ENCODE results near the gene DDIAS.
"Not testable (repeated sequence)": the region's sequence is repeated elsewhere in the genome, so short reads cannot be mapped to it uniquely, and the experiment has no call there.

The DDIAS gene

DNA sequence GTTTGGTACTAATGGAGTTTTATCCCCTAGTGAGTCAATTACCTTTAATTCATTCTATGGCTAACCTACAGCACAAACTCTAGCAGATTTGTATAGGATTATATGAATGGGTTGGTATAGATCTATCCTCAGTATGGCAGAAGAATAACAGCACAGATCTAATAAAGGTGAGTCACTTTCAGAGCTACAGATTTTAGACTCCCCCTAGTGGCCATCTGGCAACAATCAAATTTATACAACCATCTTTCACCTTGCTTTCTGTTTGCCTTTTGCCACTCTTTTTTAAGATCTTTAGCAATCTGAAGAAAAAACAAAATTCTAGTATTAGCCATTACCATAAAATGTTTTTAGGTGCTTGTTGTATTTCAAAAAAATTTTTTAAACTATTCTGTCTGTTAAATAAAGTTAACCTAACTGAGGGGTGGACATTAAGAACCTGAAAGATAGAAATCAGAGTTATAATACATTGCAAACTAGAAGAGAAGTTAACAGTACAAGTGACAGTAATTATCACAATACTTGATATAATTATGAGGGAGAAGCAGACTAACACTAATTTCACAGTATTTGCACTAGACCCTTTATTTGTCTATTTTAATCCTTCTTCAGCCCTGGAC is 25.8 kb downstream of the DDIAS start:
- peak in 1 of 2 donors; percentile 39 for DNase-seq (ENCODE audit: low read depth in 2 of 2)

DNA sequence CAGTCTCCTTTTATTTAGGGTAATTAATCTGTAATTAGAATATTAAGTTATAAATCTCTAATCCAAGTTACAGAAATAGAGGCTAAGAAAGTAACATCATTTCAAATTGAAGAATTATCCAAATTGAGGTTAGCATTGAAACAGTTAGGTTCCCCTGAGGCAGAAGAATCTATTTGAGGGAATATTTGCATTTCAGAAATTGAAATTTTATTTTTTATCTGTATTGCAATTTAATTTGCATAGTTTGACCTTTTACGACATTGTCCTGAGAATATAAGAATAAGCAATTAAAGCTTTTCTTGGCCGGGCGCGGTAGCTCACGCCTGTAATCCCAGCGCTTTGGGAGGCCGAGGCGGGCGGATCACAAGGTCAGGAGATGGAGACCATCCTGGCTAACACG is 27.6 kb downstream of the DDIAS start:
- no peak for DNase-seq (ENCODE audit: low read depth in 2 of 2)

DNA sequence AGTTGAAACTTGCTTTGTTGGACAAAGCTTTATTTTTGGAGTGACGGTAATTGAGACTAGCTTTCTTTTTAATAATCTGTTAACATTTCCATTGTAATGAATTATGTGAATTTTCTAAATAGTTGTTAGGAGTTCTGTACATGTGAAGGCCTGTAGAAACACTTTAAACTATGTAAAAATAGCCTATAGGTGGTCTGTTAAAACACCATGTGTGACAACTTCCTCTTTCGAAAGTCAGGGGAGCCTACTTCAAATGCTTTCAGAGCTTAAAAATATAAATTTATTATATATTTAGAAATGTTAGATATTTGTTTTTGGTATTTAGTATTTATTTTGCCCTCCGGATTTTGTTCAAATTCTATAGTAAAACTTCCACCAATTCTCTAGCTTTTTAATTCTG is 28.7 kb downstream of the DDIAS start:
- DNase-seq (ENCODE audit: low read depth in 2 of 2) = no peak

DNA sequence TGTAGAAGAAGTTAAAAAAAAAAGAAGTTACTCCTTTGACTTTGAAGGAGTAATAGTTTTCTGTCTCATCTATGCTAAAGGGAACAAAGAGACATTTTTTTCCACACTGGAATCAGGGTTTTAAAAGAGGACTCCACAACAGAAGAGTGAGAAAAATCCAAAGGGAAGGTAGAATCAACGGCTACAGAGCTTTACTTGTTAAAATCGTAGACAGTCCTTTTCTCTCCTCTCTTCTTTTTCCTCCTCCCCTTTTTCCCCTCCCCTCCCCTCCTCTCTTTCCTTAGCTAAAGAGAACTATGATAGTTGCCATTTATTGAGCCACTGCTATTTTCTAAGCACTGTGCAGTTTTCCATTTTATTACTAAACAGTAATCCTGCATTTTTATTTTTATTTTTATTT is 29.2 kb downstream of the DDIAS start:
- no peak for DNase-seq (ENCODE audit: low read depth in 2 of 2)

DNA sequence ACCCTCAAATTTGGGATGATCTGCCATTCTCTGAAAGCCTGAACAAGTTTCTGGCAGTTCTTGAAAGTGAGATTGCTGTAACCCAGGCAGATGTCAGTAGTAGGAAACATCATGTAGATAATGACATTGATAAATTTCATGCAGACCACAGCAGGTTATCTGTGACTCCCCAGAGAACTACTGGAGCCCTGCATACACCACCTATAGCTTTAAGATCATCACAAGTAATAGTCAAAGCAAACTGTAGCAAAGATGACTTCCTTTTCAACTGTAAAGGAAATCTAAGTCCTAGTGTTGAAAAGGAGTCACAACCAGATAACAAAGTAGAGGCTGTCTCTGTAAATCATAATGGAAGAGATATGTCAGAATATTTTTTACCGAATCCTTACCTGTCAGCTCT is 31.0 kb downstream of the DDIAS start:
- no peak for DNase-seq (ENCODE audit: low read depth in 2 of 2)

DNA sequence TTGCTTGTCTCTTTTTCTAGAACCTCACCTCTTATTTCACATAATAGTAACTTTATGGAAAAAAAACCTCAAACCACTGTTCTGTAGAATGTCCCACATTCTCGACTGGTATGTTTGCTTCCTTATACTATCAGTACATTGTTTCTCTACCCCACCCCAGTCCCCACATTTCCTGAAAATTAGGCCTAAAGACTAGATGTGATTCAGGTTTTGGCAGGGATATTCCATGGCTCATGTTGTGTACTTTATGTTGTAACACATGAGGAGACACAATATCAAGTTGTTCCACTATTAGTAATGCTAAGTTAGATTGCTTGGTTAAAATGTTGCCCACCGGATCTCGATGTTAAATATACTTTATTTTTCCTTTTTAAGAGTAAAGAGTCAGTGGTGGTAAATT is 34.7 kb downstream of the DDIAS start:
- no peak for DNase-seq (ENCODE audit: low read depth in 2 of 2)

DNA sequence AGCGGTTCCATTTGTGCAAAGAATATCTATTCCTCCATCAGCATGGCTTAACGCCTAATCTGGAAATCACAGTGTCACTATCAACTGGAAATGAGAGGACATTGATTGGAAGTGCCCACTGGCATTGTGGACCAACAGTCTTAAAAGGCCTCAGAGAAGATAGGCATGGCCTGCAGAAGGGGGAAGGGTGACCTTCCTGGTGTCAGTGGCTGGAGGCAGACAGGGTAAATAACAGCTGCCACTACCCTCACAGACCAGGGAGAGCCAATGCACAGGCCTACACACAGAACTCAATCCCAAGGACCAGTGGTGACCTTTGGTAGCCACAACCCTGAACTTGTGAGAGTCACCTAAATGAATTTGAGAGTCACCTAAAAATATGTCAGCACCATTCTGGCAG is 36.0 kb downstream of the DDIAS start:
- no peak for DNase-seq (ENCODE audit: low read depth in 2 of 2)

DNA sequence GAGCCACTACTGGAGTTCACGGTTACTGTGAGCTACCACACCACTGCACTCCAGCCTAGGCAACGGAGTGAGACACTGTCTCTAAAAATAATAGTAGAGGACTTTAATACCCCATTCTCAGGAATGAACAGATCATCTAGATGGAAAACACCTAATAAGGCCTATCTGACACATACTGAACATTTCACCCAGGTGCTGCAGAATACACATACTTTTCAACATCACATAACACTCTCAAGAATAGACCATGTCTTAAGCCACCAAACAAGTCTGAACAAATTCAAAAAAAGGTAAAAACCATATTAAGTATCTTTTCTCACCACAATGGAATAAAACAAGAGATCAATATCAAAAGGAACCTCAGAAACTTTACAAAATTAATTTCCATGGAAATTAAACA is 37.9 kb downstream of the DDIAS start:
- no peak for DNase-seq (ENCODE audit: low read depth in 2 of 2)

DNA sequence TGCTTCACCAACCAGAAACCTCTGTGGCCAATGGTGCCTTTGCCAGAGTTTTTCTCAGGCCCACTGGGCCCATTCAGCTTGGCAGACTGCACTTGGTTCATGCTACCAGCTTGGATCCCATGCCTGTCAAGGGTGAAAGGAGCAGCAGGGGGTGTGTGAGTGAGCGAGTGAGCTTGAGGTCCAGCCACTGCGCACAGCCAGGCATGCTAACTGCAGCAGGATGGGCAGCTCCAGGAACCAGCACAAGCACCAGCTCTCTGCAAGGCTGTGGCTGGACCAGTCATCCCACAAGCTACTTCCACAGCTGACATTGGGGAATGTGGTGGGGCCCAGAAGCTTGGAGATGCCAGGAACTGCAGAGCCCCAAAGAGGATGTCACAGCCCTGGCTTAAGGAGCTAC is 40.8 kb downstream of the DDIAS start:
- no peak for DNase-seq (ENCODE audit: low read depth in 2 of 2)

DNA sequence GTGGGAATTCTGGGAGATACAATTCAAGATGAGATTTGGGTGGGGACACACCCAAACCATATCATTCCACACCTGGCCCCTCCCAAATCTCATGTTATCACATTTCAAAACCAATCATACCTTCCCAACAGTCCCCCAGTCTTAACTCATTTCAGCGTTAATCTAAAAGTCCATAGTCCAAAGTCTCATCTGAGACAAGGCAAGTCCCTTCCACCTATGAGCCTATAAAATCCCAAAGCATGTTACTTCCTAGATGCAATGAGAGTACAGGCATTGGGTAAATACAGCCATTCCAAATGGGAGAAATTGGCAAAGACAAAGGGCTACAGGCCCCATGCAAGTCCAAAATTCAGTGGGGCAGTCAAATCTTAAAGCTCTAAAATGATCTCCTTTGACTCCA is 41.9 kb downstream of the DDIAS start:
- DNase-seq (ENCODE audit: low read depth in 2 of 2) = not testable (repeated sequence)

DNA sequence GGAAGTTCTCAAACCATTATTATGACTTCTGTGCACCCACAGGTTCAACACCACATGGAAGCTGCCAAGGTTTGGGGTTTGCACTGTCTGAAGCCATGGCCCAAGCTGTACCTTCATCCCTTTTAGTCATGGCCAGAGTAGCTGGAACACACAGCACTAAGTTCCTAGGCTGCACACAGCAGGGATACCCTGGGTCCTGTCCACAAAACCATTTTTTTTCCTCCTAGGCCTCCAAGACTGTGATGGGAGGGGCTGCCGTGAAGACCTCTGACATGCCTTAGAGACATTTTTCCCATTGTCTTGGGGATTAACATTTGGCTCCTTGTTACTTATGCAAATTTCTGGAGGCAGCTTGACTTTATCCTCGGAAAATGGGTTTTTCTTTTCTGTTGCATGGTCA is 42.7 kb downstream of the DDIAS start:
- DNase-seq (ENCODE audit: low read depth in 2 of 2) = no peak

DNA sequence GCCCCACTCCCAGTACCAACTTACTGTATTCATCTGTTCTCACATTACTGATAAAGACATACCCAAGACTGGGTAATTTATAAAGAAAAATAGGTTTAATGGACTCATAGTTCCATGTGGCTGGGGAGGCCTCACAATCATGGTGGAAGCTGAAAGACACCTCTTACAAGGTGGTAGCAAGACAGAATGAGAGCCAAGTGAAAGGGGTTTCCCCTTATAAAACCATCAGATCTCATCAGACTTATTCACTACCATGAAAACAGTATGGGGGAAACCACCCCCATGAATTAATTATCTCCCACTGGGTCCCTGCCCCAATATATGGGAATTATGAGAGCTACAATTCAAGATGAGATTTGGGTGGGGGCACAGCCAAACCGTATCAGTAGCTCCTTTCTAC is 43.5 kb downstream of the DDIAS start:
- not testable (repeated sequence) for DNase-seq (ENCODE audit: low read depth in 2 of 2)

DNA sequence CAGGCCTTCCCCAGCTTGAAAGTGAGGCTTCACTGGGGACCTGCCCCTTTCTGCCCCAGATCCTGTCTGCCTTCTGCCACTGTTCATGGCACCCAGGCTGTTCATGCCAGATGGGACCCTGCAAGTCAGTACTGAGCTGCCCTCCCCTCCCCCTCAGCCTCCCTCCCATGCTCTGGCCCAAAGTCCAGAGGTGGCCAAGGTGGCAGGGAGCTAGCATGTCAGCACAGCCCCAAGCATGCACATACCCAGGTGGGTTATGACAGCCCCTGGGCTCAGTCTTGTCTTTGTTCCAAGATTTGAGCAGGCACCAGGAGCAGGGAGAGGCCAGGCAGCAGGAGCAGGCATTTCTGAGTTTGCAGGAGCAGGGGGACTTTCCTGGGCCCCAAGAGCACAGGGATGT is 44.1 kb downstream of the DDIAS start:
- no peak for DNase-seq (ENCODE audit: low read depth in 2 of 2)

DNA sequence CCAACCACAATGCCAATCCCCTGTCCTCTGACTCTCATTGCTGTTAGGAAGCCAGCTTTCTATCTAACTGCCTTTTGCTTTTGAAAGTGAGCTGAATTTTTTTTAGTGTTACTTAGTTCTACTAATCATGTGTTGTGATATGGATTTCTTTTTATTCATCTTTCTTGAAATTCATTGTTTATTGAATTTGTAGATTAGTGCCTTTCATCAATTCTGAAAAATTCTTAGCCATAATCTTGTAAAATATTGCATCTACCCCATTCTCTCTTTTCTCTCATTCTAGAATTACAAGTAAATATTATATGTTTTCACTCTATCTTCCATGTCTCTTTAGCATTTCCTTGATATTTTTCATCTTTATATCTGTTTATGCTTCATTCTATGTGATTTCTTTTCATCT is 47.8 kb downstream of the DDIAS start:
- DNase-seq (ENCODE audit: low read depth in 2 of 2) = no peak

DNA sequence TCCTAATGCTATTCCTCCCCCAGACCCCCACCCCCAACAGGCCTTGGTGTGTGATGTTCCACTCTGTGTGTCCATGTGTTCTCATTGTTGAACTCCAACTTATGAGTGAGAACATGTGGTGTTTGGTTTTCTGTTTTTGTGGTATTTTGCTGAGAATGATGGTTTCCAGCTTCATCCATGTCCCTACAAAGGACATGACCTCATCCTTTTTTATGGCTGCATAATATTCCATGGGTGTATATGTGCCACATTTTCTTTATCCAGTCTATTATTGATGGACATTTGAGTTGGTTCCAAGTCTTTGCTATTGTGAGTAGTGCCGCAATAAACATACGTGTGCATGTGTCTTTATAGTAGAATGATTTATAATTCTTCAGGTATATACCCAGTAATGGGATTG is 49.0 kb downstream of the DDIAS start:
- not testable (repeated sequence) for DNase-seq (ENCODE audit: low read depth in 2 of 2)

DNA sequence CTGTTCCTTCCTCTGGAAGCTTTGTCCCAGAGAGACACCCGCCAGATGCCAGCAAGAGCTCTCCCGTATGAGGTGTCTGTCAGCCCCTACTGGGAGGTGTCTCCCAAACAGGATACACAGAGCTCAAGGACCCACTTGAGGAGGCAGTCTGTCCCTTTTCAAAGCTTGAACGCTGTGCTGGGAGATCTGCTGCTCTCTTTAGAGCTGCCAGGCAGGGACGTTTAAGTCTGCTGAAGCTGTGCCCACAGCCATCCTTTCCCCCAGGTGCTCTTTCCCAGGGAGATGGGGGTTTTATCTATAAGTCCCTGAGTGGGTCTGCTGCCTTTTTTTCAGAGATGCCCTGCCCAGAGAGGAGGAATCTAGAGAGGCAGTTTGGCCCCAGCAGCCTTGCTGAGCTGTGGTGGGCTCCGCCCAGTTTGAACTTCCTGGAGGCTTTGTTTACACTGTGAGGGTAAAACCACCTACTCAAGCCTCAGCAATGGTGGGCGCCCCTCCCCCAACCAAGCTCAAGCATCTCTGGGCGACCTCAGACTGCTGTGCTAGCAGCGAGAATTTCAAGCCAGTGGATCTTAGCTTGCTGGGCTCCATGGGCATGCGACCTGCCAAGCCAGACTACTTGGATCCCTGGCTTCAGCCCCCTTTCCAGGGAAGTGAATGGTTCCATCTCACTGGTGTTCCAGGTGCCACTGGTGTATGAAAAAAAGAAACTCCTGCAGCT is 54.4 kb downstream of the DDIAS start:
- not testable (repeated sequence) for DNase-seq (ENCODE audit: low read depth in 2 of 2)

DNA sequence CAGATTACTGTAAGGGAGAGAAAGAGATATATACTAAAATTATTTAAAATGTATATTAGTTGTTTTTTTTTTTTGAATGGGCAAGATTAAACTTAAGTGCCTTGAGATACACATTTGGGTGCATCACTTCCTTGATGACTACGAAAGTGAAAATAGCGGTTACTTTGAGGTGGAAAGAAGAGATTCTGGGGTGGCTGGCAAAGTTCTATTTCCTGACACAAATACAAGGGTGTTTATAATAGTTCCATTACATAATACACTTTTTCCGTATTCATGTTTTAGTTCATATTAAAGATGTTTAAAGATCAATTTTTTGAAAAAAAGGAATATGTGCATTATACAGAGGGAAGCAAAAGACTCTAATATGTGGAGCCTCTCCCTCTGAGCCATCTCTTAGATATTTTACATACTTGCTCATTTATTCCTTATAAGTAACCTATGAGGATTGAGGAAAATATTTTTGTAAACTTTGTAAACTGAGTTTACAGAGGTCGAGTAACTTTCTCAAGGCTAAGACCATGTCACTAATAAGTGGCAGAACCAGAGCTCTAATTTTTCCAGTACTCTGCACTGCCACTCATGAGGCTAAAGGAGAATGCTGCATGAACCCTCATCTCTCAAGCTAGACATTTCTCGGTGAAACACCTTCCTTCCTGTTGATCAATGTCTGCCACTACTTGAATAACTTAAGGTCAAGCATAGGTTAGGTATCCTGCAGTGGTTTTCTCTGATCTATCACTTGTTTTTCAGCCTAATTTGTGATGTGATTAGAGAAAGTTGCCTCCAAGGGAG is 58.6 kb downstream of the DDIAS start:
- no peak for DNase-seq (ENCODE audit: low read depth in 2 of 2)

DNA sequence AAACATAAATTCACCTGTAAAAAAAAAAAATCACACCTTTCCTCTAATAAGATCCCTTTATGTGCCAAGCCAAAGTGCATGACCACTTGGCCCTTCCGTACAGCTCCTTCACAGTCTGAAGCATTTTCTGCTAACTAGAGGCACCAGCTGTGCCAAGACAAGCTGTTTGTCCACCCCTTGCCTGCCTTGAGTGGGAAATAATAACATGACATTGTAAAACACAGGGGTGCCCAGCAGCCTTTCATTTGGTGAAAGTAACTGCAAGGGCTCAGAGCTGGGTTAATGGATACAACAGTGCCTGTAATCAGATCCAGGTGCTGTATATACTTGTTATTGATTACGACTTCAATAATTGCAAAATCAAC is 59.2 kb downstream of the DDIAS start:
- no peak for DNase-seq (ENCODE audit: low read depth in 2 of 2)

DNA sequence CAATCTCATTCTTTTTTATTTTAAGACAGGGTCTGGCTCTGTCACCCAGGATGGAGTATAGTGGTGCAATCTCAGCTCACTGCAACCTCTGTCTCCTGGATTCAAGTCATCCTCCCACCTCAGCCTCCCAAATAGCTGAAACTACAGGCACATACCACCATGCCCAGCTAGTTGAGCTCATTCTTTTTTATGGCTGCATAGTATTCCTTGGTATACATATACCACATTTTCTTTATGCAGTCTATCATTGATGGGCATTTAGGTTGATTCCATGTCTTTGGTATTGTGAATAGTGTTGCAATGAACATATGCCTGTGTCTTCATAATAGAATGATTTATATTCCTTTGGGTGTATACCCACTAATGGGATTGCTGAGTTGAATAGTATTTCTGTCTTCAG is 60.5 kb downstream of the DDIAS start:
- DNase-seq (ENCODE audit: low read depth in 2 of 2) = not testable (repeated sequence)

DNA sequence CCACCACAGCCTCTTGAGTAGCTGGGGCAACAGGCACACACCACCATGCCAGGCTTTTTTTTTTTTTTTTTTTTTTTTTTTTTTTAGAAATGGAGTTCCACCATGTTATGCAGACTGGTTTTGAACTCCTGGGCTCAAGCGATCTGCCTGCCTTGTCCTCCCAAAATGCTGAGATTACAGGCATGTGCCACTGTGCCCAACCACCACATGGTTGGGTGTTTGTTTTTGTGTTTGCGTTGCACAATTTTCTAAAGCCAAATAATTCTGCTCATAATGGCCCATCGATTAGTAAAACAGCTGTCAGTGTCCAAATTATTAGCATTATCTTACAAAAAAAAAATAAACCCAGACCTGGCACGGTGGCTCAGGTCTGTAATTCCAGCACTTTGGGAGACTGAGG is 65.8 kb downstream of the DDIAS start:
- DNase-seq (ENCODE audit: low read depth in 2 of 2) = no peak

DNA sequence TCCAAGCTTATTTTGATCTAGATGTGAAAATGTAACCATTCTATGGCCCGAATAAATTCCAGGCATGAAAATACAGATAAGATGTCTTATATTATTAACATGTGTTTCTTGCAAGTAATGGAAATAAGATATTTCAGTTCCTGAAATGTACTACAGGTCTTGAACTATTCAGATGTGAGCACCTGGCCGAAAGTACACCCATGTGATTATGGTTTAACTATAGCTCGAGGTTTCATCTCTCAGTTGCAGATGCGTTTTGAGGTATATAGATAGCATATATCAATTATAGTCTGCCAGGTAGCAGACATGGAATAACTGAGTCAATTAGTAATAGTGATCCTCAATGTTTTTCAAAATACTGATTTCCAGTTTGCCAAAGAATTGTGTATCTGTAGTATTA is 68.3 kb downstream of the DDIAS start:
- DNase-seq (ENCODE audit: low read depth in 2 of 2) = no peak

DNA sequence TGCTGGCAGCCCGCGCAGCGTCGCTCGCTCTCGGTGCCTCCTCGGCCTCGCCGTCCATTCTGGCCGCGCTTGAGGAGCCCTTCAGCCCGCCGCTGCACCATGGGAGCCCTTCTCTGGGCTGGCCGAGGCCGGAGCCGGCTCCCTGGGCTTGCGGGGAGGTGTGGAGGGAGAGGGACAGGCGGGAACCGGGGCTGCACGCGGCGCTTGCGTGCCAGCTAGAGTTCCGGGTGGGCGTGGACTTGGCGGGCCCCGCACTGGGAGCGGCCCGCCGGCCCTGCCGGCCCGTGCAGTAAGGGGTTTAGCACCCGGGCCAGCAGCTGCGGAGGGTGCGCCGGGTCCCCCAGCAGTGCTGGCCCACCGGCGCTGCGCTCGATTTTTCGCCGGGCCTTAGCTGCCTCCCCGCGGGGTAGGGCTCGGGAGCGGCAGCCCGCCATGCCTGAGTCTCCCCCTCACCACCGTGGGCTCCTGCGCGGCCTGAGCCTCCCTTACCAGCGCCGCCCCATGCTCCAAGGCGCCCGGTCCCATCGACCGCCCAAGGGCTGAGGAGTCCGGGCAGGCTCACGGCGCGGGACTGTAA is 69.1 kb downstream of the DDIAS start:
- DNase-seq (ENCODE audit: low read depth in 2 of 2) = not testable (repeated sequence)

DNA sequence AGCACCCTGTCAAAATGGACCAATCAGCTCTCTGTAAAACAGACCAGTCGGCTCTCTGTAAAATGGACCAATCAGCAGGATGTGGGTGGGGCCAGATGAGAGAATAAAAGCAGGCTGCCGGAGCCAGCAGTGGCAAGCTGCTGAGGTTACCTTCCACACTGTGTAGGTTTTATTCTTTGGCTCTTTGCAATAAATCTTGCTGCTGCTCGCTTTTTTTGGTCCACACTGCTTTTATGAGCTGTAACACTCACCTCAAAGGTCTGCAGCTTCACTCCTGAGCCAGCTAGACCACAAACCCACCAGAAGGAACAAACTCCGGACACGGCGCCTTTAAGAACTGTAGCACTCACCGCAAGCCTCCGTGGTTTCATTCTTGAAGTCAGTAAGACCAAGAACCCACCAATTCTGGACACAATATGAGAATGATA is 70.0 kb downstream of the DDIAS start:
- not testable (repeated sequence) for DNase-seq (ENCODE audit: low read depth in 2 of 2)
